Body of pancreas (tissue), 4 donors: ENCODE data around the gene SC5D. TPM values are rescaled to one million over a fixed set of nuclear protein-coding genes. Genes with fewer than 3 reads are reported as not detected.

Experiments used
- ATAC-seq: fragments of 150-250 bp; one replicate; pipeline ENCODE4 v1.9.1; 2016
- DNase-seq, 4 donors: peaks; one replicate each; pipeline ENCODE4 v3.0.0-alpha.2; 2019
- H3K27ac ChIP-seq, 4 donors: fragments of 200-600 bp; sonication (generic); 1 replicate in 3 of 4; 2 replicates in 1 of 4; pipeline versions ENCODE4 v1.5.1 to v1.6.1; 2016 to 2019; ENCODE audit warnings: mild to moderate bottlenecking in 1 of 4, mixed read lengths in 1 of 4, moderate library complexity in 1 of 4
- H3K27me3 ChIP-seq, 2 donors: fragments of 200-600 bp; sonication (generic); one replicate each; pipeline ENCODE4 v1.6.0; 2016; ENCODE audit warnings: mild to moderate bottlenecking in 1 of 2
- H3K36me3 ChIP-seq, 2 donors: fragments of 200-600 bp; sonication (generic); replicated peaks in 1 of 2; 2 replicates each; pipeline ENCODE4 v1.5.1; 2016; ENCODE audit warnings: low read depth in 2 of 2; ENCODE audit not compliant: insufficient read depth in 1 of 2
- H3K4me1 ChIP-seq: fragments of 200-600 bp; sonication (generic); one replicate; pipeline ENCODE4 v1.6.0; 2016
- H3K4me3 ChIP-seq, 2 donors: fragments of 200-600 bp; sonication (generic); 1 replicate in 1 of 2; 2 replicates in 1 of 2; pipeline ENCODE4 v1.5.1; 2016 to 2019
- H3K9me3 ChIP-seq, 3 donors: fragments of 200-600 bp; sonication (generic); 1 replicate in 2 of 3; 2 replicates in 1 of 3; pipeline ENCODE4 v1.5.1; 2016
- POLR2A ChIP-seq, 3 donors: fragments of 450-650 bp; IDR thresholded peaks; one replicate each; pipeline ENCODE4 v1.6.1; 2016; ENCODE audit warnings: antibody characterized with exemption in 3 of 3, mild to moderate bottlenecking in 2 of 3
- WGBS, 2 donors: methylation state at CpG; one replicate each; pipeline ENCODE4 v1.1.5; 2017; 5-methylcytosine and 5-hydroxymethylcytosine counted together
- intact Hi-C: fragments of 100-400 bp; cut with DNase I; formaldehyde crosslinking; loops from one replicate; pipeline ENCODE4 v1.15.1; 2023
- total RNA-seq, 2 donors: library from RNA; depleted of rRNA; stranded (reverse); fragments of >200 nt; gene quantifications; one replicate each; pipeline ENCODE4 v1.1.0, GENCODE V29; 2016
- TF ChIP-seq, protein P1 (sequence below), 7 experiments: fragments of 450-650 bp in 4 of 7; fragments of 200-600 bp in 3 of 7; sonication (generic) in 3 of 7; IDR thresholded peaks; one replicate each; pipeline ENCODE4 v1.5.1; 2016 to 2019; ENCODE audit warnings: antibody characterized with exemption in 7 of 7

SC5D gene, protein sequence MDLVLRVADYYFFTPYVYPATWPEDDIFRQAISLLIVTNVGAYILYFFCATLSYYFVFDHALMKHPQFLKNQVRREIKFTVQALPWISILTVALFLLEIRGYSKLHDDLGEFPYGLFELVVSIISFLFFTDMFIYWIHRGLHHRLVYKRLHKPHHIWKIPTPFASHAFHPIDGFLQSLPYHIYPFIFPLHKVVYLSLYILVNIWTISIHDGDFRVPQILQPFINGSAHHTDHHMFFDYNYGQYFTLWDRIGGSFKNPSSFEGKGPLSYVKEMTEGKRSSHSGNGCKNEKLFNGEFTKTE
- total RNA-seq: 10 to 100 TPM in 1 of 2 donors, 1 to 10 TPM in 1; 9.2 to 22.1 TPM

DNA sequence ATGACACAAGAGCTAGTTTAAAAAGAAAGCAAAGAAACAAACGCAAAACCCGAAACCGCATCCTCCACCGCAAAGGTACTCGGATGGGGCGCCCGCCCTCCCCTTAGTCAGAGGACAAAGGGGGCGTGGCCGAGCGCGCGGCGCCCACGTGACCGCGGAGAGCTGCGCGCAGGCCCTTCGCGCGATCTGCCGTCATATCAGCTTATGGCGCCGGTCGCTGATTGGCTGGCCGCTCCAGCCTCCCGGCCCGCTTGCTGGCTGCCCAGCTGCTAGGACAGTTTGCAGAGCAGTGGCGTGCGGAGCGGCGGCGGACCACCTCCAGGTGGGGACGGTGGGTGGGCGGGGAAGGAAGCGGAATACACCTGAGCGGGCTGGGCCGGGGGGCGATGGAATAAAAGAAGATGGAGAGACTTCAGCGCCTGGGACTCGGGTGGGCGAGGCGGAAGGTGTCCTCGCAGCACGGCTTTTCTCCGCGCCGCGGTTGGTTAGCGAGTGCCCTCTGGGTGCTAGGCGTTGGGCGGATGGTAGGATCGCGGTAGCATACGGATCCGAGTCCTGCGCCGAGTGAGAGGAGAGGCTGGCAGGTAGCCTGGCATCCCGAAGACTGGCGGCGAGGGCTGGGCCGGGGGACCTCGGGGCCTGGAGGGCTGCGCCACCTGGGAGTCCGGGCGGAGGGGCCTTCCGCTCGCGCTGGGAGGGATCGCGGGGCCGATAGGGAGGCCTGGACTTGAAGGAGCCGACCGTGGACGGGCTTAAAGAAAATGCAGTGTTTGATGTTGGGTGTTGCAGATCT is at the start of gene SC5D:
Gene SC5D (plus strand): TSS at position 277 of the 793 bp plus-strand sequence. CDS start 10,605 bp downstream, outside the sequence.
- Histone ChIP-seq H3K9me3 (no peaks in the 10 kb centered on the region), H3K36me3 (no peaks in the 10 kb centered on the region), H3K4me1 (peaks cover 14% of the 10 kb centered on the region), H3K4me3 (peak within 1 kb of the TSS; percentile 53 to 75), H3K27me3 (no peaks in the 10 kb centered on the region), H3K27ac (peak within 1 kb of the TSS; percentile 78 to 95 (median 90))
- intact Hi-C loops: no loop called here
- ATAC-seq (peak; percentile 98), DNase-seq (peak; percentile 95 to 97 (median 96))
- WGBS, 2 donors: 0% methylated on average over 58 to 75 of the region's 75 CpGs
- TF ChIP-seq POLR2A (IDR thresholded peaks at IDR 0.05): peak; percentile 90 to 94 (median 93)
- TF ChIP-seq, protein P1, sequence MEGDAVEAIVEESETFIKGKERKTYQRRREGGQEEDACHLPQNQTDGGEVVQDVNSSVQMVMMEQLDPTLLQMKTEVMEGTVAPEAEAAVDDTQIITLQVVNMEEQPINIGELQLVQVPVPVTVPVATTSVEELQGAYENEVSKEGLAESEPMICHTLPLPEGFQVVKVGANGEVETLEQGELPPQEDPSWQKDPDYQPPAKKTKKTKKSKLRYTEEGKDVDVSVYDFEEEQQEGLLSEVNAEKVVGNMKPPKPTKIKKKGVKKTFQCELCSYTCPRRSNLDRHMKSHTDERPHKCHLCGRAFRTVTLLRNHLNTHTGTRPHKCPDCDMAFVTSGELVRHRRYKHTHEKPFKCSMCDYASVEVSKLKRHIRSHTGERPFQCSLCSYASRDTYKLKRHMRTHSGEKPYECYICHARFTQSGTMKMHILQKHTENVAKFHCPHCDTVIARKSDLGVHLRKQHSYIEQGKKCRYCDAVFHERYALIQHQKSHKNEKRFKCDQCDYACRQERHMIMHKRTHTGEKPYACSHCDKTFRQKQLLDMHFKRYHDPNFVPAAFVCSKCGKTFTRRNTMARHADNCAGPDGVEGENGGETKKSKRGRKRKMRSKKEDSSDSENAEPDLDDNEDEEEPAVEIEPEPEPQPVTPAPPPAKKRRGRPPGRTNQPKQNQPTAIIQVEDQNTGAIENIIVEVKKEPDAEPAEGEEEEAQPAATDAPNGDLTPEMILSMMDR (IDR thresholded peaks at IDR 0.05): no peak

DNA sequence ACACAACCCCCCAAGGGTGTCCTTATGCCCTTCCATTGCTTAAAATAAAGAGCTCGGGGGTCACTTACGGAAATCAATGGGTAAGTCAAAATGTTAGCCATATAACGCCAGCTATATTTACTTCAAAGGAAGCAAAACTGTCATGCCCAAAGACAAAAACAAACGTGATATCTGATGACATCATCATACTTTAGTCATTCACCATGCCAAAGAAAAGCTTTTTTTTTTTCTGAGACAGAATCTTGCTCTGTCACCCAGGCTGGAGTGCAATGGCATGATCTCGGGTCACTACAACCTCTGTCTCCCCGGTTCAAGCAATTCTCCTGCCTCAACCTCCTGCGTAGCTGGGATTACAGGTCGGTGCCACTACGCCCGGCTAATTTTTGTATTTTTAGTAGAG is 47.7 kb upstream of the SC5D start:
- H3K4me3 ChIP-seq: no peak overlapping the region
- no peak for DNase-seq
- TF ChIP-seq, protein P1 (IDR thresholded peaks at IDR 0.05): no peak
- TF ChIP-seq POLR2A (IDR thresholded peaks at IDR 0.05): no peak
- H3K27ac ChIP-seq: no peak overlapping the region
- intact Hi-C loops: no loop called here
- no peaks in the 10 kb centered on the region for H3K4me1 ChIP-seq
- H3K36me3 ChIP-seq: no peaks in the 10 kb centered on the region
- H3K9me3 ChIP-seq: no peaks in the 10 kb centered on the region
- WGBS, 2 donors: 69 to 79% methylated on average over 10 of the region's 10 CpGs
- no peak for ATAC-seq
- no peaks in the 10 kb centered on the region for H3K27me3 ChIP-seq

DNA sequence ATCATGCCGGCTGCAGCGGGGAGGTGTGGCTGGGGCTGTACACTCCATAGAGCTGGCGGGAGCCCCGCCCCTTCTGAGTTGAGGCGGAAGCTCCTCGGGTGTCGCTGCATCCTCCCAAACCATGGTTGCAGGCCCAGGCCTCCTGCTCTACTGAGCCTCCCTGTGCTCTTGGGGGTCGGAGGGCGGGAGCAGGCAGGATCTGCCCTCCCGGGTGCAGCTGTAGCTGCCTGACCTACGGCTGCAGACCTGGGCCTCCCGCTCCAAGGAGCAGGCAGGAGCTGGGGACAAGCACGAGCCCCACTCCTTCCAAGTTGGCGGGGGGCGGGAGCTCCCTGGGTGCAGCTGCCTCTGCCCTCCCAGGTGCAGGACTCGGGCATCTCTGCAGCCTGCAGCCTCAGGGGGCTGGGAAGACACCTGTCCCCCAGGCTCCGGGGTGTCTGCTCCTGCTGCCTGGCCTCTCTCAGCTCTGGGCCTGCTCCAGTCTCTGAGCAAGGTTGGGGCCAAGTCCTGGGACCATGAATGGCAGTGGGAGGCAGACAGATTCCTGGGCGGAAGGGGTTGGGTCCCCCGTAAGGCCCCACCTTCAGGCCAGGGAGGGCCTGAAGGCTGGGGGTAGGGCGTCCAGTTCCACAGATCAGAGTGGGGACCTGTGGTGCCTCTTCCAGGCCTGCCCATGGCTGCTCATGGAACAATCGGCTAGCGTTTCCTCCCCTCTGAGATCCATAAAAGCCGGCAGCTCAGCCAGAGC is 46.4 kb upstream of the SC5D start:
- Histone ChIP-seq H3K4me3 (no peak overlapping the region), H3K27ac (no peak overlapping the region), H3K36me3 (no peaks in the 10 kb centered on the region), H3K4me1 (no peaks in the 10 kb centered on the region), H3K9me3 (no peaks in the 10 kb centered on the region), H3K27me3 (no peaks in the 10 kb centered on the region)
- ATAC-seq (no peak), DNase-seq (no peak)
- intact Hi-C loops: no loop called here
- no peak for TF ChIP-seq POLR2A (IDR thresholded peaks at IDR 0.05)
- TF ChIP-seq, protein P1 (IDR thresholded peaks at IDR 0.05): no peak
- 58 to 90% methylated on average over 3 to 23 of the region's 23 CpGs for WGBS, 2 donors

DNA sequence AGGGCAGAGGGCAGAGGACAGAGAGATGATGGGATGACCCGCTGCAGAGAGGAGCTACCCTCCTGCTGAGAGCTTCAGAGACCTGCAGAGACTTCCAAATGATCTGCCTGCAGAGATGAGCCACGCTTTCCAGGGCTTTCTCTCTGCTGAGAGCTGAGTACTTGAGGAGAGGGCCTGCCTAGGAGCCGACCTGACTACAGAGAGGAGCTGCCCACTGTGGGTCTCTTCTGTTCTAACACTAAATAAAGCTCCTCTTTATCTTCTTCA is 45.9 kb upstream of the SC5D start:
- no peaks in the 10 kb centered on the region for H3K4me1 ChIP-seq
- WGBS, 2 donors: 62 to 67% methylated on average over 2 to 3 of the region's 3 CpGs
- no peak overlapping the region for H3K27ac ChIP-seq
- no peak overlapping the region for H3K4me3 ChIP-seq
- ATAC-seq: no peak
- TF ChIP-seq, protein P1 (IDR thresholded peaks at IDR 0.05): no peak
- no peak for TF ChIP-seq POLR2A (IDR thresholded peaks at IDR 0.05)
- H3K36me3 ChIP-seq: no peaks in the 10 kb centered on the region
- DNase-seq: no peak
- H3K9me3 ChIP-seq: no peaks in the 10 kb centered on the region
- intact Hi-C loops: no loop called here
- H3K27me3 ChIP-seq: no peaks in the 10 kb centered on the region
